ENCODE results near the gene DACH1. TPM values are rescaled to one million over a fixed set of nuclear protein-coding genes. Genes with fewer than 3 reads are reported as not detected.
A peak's percentile ranks its signal among the peaks of the same experiment; 100 is the strongest.

DACH1 gene
- total and polyA plus RNA-seq, 2 of the 13 experiments (the other 11 are each of a cell fraction or from before 2014, with no cell fraction given) = not detected

DNA sequence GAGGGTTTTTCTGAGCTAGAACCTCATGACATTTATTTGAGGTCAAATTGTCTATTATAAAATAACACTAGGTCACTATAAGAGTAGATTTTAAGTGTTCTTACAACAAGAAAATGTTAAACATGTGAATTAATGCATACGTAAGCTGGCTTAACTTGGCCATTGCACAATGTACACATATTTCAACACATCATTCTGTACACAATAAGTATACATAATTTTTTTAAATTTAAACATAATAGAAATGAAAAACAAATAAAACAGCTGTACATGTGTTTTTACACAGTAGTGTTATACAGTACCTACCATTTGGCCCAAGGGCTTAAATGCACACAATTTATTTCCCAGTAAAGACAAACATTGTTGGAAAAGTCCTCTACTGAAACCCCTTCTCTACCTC, 269.9 kb downstream of the DACH1 start:
- Histone ChIP-seq H3K27me3 (ENCODE audit: control insufficient read depth in 1 of 2, insufficient read depth in 2 of 2, low read length in 2 of 2) (no peaks in the 10 kb centered on the region), H3K9me3 (ENCODE audit: low read length) (no peaks in the 10 kb centered on the region), H3K4me2 (ENCODE audit: low read depth, low read length) (no peak overlapping the region), H2AFZ (ENCODE audit: low read length) (no peak overlapping the region), H3K79me2 (ENCODE audit: insufficient read depth, low read length) (no peaks in the 10 kb centered on the region), H3K4me1 (ENCODE audit: insufficient read depth, low read length) (no peaks in the 10 kb centered on the region), H3K9ac (ENCODE audit: insufficient read depth, low read depth, low read length) (no peak overlapping the region), H3K27ac (ENCODE audit: extremely low read length, insufficient read depth, low read length) (no peak overlapping the region), H4K20me1 (ENCODE audit: insufficient read depth, low read length) (no peaks in the 10 kb centered on the region), H3K4me3 (replicated peaks in 1 of 3; ENCODE audit: insufficient read depth in 1 of 3, low read depth in 2 of 3, low read length in 3 of 3) (no peak overlapping the region), H3K36me3 (replicated peaks in 1 of 2; ENCODE audit: control insufficient read depth in 1 of 2, insufficient read depth in 2 of 2, low read length in 2 of 2) (no peaks in the 10 kb centered on the region)
- POLR2A ChIA-PET = no interaction called here
- intact Hi-C loops (cut with micrococcal nuclease; ENCODE audit: unreplicated experiment) = no loop called here
- DNase-seq (ENCODE audit: low spot score) (no peak), FAIRE-seq (no peak), ATAC-seq (no peak)
- WGBS (ENCODE audit: low lambda C conversion rate) = 51% methylated on average over 1 of the region's 1 CpG
- CTCF ChIA-PET (ENCODE audit: low intra/inter-chr PET ratio, low total read pairs) = no interaction called here
- no TSS peak for BruUV-seq (replicated peaks)
- in situ Hi-C loops (cut with HindIII; ENCODE audit: extremely low pct_ligation_motif_present, low pct_unique_long_range_greater_than_20kb) = no loop called here
- TF ChIP-seq NR3C1 (CRISPR knock-in tag; IDR thresholded peaks at IDR 0.05) = no peak
- peak; percentile 33; the same call in 1 of the 2 replicates for TF ChIP-seq CEBPB (IDR thresholded peaks at IDR 0.05; ENCODE audit: borderline replicate concordance, low read depth, low read length)

DNA sequence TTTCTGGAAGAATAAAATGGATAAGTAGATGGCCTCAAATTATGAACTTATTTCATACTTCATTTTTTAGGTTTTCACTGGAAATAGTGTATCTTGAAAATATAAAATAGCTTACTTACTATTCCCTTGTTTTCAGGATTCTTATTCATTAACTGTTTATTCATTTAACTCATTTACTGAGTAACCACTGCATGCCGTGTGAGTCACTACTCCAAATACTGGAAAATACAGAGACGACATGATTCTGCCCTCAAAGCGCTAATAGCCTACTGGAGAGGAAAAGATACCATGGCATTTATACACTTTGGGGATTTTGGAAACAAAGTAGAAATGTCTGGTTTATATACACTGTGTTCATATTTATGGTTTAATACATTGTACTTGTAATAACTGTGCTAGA, 270.9 kb downstream of the DACH1 start:
- DNase-seq (ENCODE audit: low spot score) (no peak), ATAC-seq (no peak), FAIRE-seq (no peak)
- ChIA-PET POLR2A (no interaction called here), CTCF (ENCODE audit: low intra/inter-chr PET ratio, low total read pairs) (no interaction called here)
- H3K27ac ChIP-seq (ENCODE audit: extremely low read length, insufficient read depth, low read length) = no peak overlapping the region
- 21% methylated on average over 3 of the region's 3 CpGs for WGBS (ENCODE audit: low lambda C conversion rate)
- H2AFZ ChIP-seq (ENCODE audit: low read length) = no peak overlapping the region
- H3K4me3 ChIP-seq (replicated peaks in 1 of 3; ENCODE audit: insufficient read depth in 1 of 3, low read depth in 2 of 3, low read length in 3 of 3) = no peak overlapping the region
- no peak overlapping the region for H3K9ac ChIP-seq (ENCODE audit: insufficient read depth, low read depth, low read length)
- TF ChIP-seq KLF11 (CRISPR knock-in tag; IDR thresholded peaks at IDR 0.05) = no peak
- TF ChIP-seq, protein P1, sequence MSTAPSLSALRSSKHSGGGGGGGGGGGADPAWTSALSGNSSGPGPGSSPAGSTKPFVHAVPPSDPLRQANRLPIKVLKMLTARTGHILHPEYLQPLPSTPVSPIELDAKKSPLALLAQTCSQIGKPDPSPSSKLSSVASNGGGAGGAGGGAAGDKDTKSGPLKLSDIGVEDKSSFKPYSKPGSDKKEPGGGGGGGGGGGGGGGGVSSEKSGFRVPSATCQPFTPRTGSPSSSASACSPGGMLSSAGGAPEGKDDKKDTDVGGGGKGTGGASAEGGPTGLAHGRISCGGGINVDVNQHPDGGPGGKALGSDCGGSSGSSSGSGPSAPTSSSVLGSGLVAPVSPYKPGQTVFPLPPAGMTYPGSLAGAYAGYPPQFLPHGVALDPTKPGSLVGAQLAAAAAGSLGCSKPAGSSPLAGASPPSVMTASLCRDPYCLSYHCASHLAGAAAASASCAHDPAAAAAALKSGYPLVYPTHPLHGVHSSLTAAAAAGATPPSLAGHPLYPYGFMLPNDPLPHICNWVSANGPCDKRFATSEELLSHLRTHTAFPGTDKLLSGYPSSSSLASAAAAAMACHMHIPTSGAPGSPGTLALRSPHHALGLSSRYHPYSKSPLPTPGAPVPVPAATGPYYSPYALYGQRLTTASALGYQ (CRISPR knock-in tag; IDR thresholded peaks at IDR 0.05) = no peak
- TF ChIP-seq, protein P2, sequence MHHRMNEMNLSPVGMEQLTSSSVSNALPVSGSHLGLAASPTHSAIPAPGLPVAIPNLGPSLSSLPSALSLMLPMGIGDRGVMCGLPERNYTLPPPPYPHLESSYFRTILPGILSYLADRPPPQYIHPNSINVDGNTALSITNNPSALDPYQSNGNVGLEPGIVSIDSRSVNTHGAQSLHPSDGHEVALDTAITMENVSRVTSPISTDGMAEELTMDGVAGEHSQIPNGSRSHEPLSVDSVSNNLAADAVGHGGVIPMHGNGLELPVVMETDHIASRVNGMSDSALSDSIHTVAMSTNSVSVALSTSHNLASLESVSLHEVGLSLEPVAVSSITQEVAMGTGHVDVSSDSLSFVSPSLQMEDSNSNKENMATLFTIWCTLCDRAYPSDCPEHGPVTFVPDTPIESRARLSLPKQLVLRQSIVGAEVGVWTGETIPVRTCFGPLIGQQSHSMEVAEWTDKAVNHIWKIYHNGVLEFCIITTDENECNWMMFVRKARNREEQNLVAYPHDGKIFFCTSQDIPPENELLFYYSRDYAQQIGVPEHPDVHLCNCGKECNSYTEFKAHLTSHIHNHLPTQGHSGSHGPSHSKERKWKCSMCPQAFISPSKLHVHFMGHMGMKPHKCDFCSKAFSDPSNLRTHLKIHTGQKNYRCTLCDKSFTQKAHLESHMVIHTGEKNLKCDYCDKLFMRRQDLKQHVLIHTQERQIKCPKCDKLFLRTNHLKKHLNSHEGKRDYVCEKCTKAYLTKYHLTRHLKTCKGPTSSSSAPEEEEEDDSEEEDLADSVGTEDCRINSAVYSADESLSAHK (CRISPR knock-in tag; IDR thresholded peaks at IDR 0.05; ENCODE audit: borderline replicate concordance) = no peak
- TF ChIP-seq REXO4 (CRISPR knock-in tag; IDR thresholded peaks at IDR 0.05; ENCODE audit: borderline replicate concordance) = no peak
- TF ChIP-seq, protein P3, sequence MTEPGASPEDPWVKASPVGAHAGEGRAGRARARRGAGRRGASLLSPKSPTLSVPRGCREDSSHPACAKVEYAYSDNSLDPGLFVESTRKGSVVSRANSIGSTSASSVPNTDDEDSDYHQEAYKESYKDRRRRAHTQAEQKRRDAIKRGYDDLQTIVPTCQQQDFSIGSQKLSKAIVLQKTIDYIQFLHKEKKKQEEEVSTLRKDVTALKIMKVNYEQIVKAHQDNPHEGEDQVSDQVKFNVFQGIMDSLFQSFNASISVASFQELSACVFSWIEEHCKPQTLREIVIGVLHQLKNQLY (CRISPR knock-in tag; IDR thresholded peaks at IDR 0.05) = no peak
- no peak for TF ChIP-seq RBFOX2 (IDR thresholded peaks at IDR 0.05; ENCODE audit: low read depth, low read length)
- TF ChIP-seq ATAD3A (CRISPR knock-in tag; IDR thresholded peaks at IDR 0.05) = no peak
- TF ChIP-seq HDAC1 (CRISPR knock-in tag; IDR thresholded peaks at IDR 0.05) = no peak
- TF ChIP-seq NR1H2 (CRISPR knock-in tag; IDR thresholded peaks at IDR 0.05; ENCODE audit: borderline replicate concordance, low read depth) = no peak
- no peak for TF ChIP-seq HOXA7 (CRISPR knock-in tag; IDR thresholded peaks at IDR 0.05)
- TF ChIP-seq ZNF20 (CRISPR knock-in tag; IDR thresholded peaks at IDR 0.05) = no peak
- TF ChIP-seq ZFP62 (CRISPR knock-in tag; IDR thresholded peaks at IDR 0.05) = no peak
- TF ChIP-seq ZNF577 (CRISPR knock-in tag; IDR thresholded peaks at IDR 0.05; ENCODE audit: borderline replicate concordance, low read depth) = no peak
- no peaks in the 10 kb centered on the region for H3K9me3 ChIP-seq (ENCODE audit: low read length)
- H3K4me2 ChIP-seq (ENCODE audit: low read depth, low read length) = no peak overlapping the region
- H4K20me1 ChIP-seq (ENCODE audit: insufficient read depth, low read length) = no peaks in the 10 kb centered on the region
- no TSS peak for BruUV-seq (replicated peaks)
- intact Hi-C loops (cut with micrococcal nuclease; ENCODE audit: unreplicated experiment) (no loop called here), in situ Hi-C loops (cut with HindIII; ENCODE audit: extremely low pct_ligation_motif_present, low pct_unique_long_range_greater_than_20kb) (no loop called here)
- H3K36me3 ChIP-seq (replicated peaks in 1 of 2; ENCODE audit: control insufficient read depth in 1 of 2, insufficient read depth in 2 of 2, low read length in 2 of 2) = no peaks in the 10 kb centered on the region
- H3K4me1 ChIP-seq (ENCODE audit: insufficient read depth, low read length) = no peaks in the 10 kb centered on the region
- no peaks in the 10 kb centered on the region for H3K27me3 ChIP-seq (ENCODE audit: control insufficient read depth in 1 of 2, insufficient read depth in 2 of 2, low read length in 2 of 2)
- H3K79me2 ChIP-seq (ENCODE audit: insufficient read depth, low read length) = no peaks in the 10 kb centered on the region

Data from HepG2 (cell line).